Measurements from ENCODE around the gene PTPRM.

- TF ChIP-seq CTCF (IDR thresholded peaks at IDR 0.05 in 2 of 3, conservative IDR thresholded peaks at IDR 0.05 in 1 of 3; ENCODE audit: borderline replicate concordance in 1 of 3, insufficient read depth in 1 of 3, low read depth in 2 of 3, low read length in 2 of 3) (no peak), POLR2A (IDR thresholded peaks at IDR 0.05; ENCODE audit: borderline replicate concordance, extremely low read depth, insufficient read depth, insufficient read length) (no peak), POLR2AphosphoS5 (IDR thresholded peaks at IDR 0.05; ENCODE audit: low read depth, low read length) (no peak), EZH2 (IDR thresholded peaks at IDR 0.05) (no peak)
These were observed 74.7 kb downstream of the PTPRM start for GRCh38 chr18:7641813-7642212.

All from HCT116 (cell line).